Fibroblast of lung (primary cell): ENCODE results near the gene PLEKHG4B.

Experiments used
- CTCF ChIP-seq, 2 donors: IDR thresholded peaks in 1 of 2; conservative IDR thresholded peaks in 1 of 2; 1 replicate in 1 of 2; 2 replicates in 1 of 2; pipeline ENCODE4 v1.5.1; 2011 to 2012; ENCODE audit warnings: low read length in 2 of 2, control low read depth in 1 of 2, inconsistent platforms in 1 of 2, low read depth in 1 of 2, mild to moderate bottlenecking in 1 of 2
- EZH2 ChIP-seq: IDR thresholded peaks from 2 replicates; pipeline ENCODE4 v1.5.1; 2012; ENCODE audit warnings: low read length, control low read depth, mild to moderate bottlenecking; ENCODE audit errors: missing control alignments

GRCh38 chr5:121432-121831, 29.5 kb downstream of the PLEKHG4B start:
- TF ChIP-seq CTCF (conservative IDR thresholded peaks at IDR 0.05 in 1 of 2, IDR thresholded peaks at IDR 0.05 in 1 of 2; ENCODE audit: low read depth in 1 of 2, low read length in 2 of 2) (no peak), EZH2 (no peak)
